SU-DHL-6 (cell line): Measurements from ENCODE around the gene DIAPH2.

ENCODE experiments used
- EZH2phosphoT487 ChIP-seq: fragments of 200-600 bp; sonication (generic), shearing (Covaris generic); conservative IDR thresholded peaks from 2 replicates; pipeline ENCODE4 v1.6.1; 2018; ENCODE audit warnings: mild to moderate bottlenecking, antibody characterized with exemption, low read length, moderate library complexity, mixed read lengths
- TF ChIP-seq, protein P1 (sequence below): fragments of 200-600 bp; sonication (generic); IDR thresholded peaks from one replicate; pipeline ENCODE4 v1.5.1; 2017; ENCODE audit warnings: antibody characterized with exemption, mild to moderate bottlenecking, low read length, moderate library complexity; ENCODE audit not compliant: insufficient read depth, poor library complexity, severe bottlenecking

DNA sequence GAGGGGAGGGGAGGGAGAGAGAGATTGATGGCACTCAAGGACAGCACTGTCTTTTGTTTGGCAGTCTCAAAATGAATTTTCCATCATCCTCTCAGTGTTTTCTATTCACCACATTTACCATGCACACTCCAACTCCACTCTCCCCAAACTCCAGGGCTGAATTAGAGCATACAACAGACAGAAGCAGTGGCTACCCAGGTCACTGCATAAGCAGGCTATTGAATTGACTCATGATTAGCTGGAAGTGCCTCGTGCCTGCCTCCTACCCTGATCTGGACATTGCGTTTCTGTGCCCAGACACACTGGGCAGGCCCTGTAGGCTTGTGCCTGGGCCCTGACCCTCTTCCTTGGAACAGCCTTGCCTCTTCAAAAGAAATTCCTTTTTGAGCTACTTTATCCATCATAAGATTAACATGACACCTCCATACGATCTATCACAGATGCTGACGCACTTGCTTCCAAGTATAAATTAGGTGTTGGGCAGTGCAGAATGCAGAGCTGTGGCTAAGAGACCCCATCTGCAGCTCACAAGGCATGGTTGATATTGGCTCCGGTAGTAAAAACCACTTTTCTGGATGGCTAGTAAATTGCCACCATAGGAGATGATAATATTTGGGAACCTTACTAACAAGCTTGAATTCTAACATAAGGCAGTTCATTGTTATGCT lies 952.0 kb downstream of the DIAPH2 start:
- TF ChIP-seq, protein P1, sequence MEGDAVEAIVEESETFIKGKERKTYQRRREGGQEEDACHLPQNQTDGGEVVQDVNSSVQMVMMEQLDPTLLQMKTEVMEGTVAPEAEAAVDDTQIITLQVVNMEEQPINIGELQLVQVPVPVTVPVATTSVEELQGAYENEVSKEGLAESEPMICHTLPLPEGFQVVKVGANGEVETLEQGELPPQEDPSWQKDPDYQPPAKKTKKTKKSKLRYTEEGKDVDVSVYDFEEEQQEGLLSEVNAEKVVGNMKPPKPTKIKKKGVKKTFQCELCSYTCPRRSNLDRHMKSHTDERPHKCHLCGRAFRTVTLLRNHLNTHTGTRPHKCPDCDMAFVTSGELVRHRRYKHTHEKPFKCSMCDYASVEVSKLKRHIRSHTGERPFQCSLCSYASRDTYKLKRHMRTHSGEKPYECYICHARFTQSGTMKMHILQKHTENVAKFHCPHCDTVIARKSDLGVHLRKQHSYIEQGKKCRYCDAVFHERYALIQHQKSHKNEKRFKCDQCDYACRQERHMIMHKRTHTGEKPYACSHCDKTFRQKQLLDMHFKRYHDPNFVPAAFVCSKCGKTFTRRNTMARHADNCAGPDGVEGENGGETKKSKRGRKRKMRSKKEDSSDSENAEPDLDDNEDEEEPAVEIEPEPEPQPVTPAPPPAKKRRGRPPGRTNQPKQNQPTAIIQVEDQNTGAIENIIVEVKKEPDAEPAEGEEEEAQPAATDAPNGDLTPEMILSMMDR: no peak
- TF ChIP-seq EZH2phosphoT487: no peak
